Effector memory CD4-positive, alpha-beta T cell (primary cell): Measurements from ENCODE around the gene PCDHGA5.
"Not testable (repeated sequence)": the region's sequence is repeated elsewhere in the genome, so short reads cannot be mapped to it uniquely, and the experiment has no call there.

Source experiments
- DNase-seq, 3 donors: peaks; one replicate each; pipeline ENCODE4 v3.0.0-alpha.2; 2020
- H3K27ac ChIP-seq: 2 replicates; pipeline ENCODE4 v1.7.0; 2013; ENCODE audit warnings: mild to moderate bottlenecking, low read length, moderate library complexity; ENCODE audit not compliant: insufficient read depth, poor library complexity, severe bottlenecking
- H3K27me3 ChIP-seq: replicated peaks from 2 replicates; pipeline ENCODE4 v1.7.0; 2013; ENCODE audit warnings: mild to moderate bottlenecking, low read length; ENCODE audit not compliant: insufficient read depth, control insufficient read depth, poor library complexity, severe bottlenecking
- H3K36me3 ChIP-seq: 2 replicates; pipeline ENCODE4 v1.7.0; 2013; ENCODE audit warnings: mild to moderate bottlenecking, low read length, moderate library complexity; ENCODE audit not compliant: control insufficient read depth, insufficient read depth
- H3K4me1 ChIP-seq: 2 replicates; pipeline ENCODE4 v1.7.0; 2013; ENCODE audit warnings: low read length, mild to moderate bottlenecking; ENCODE audit not compliant: control insufficient read depth, insufficient read depth, poor library complexity, severe bottlenecking
- H3K4me3 ChIP-seq: 2 replicates; pipeline ENCODE4 v1.7.0; 2013; ENCODE audit warnings: low read length, low read depth, mild to moderate bottlenecking; ENCODE audit not compliant: insufficient read depth, poor library complexity, severe bottlenecking
- H3K9me3 ChIP-seq: 2 replicates; pipeline ENCODE4 v1.7.0; 2013; ENCODE audit warnings: mild to moderate bottlenecking, low read length, moderate library complexity; ENCODE audit not compliant: control insufficient read depth

The PCDHGA5 gene

DNA sequence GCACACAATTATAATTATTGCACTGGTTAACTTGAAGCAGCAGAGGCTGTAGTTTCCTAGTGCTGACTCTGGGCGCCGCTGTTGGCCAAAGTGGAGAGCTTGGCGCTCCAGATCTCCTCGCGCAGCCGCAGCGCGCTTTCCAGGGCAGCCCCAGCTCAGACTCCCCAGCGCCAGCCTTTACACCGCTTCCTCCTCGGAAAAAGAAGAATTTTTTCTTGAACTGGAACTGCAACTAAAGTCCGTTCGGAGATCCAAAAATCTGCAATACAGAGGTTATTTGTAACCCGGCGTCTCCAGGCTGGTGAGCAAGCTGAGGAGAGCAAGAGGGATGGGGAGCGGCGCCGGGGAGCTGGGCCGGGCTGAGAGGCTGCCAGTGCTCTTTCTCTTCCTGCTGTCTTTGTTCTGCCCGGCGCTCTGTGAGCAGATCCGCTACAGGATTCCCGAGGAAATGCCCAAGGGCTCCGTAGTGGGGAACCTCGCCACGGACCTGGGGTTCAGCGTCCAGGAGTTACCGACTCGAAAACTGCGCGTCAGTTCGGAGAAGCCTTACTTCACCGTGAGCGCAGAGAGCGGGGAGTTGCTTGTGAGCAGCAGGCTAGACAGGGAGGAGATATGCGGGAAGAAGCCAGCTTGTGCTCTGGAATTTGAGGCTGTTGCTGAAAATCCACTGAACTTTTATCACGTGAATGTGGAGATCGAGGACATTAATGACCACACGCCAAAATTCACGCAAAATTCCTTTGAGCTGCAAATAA is 23.8 kb downstream of the PCDHGA5 start, which contains the start of gene PCDHGB4:
PCDHGB4 (plus strand) TSS at position 142 of the 755 bp plus-strand sequence; CDS start at position 329, 187 bp downstream.
- not testable (repeated sequence) for H3K27ac ChIP-seq, DNase-seq, H3K27me3 ChIP-seq, H3K4me1 ChIP-seq, H3K36me3 ChIP-seq, H3K4me3 ChIP-seq, H3K9me3 ChIP-seq

DNA sequence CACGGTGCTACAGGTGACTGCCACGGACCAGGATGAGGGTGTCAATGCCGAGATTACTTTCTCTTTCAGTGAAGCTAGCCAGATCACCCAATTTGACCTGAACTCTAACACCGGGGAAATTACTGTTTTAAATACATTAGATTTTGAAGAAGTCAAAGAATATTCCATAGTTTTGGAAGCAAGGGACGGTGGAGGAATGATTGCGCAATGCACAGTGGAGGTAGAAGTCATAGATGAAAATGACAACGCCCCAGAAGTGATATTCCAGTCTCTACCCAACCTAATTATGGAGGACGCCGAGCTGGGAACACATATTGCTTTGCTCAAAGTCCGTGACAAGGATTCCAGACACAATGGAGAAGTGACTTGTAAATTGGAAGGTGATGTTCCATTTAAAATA is 24.7 kb downstream of the PCDHGA5 start:
- Histone ChIP-seq H3K9me3 (peaks cover 9% of the 10 kb centered on the region), H3K4me3 (no peak overlapping the region), H3K4me1 (no peaks in the 10 kb centered on the region), H3K36me3 (no peaks in the 10 kb centered on the region), H3K27me3 (peaks cover 8% of the 10 kb centered on the region), H3K27ac (no peak overlapping the region)
- DNase-seq: no peak

- H3K4me1 ChIP-seq: no peaks in the 10 kb centered on the region
- no peaks in the 10 kb centered on the region for H3K36me3 ChIP-seq
- peaks cover 9% of the 10 kb centered on the region for H3K9me3 ChIP-seq
- H3K27ac ChIP-seq: no peak overlapping the region
- DNase-seq: no peak
- no peak overlapping the region for H3K4me3 ChIP-seq
- H3K27me3 ChIP-seq: peaks cover 8% of the 10 kb centered on the region
These were observed 25.4 kb downstream of the PCDHGA5 start for GRCh38 chr5:141389153-141390042.

DNA sequence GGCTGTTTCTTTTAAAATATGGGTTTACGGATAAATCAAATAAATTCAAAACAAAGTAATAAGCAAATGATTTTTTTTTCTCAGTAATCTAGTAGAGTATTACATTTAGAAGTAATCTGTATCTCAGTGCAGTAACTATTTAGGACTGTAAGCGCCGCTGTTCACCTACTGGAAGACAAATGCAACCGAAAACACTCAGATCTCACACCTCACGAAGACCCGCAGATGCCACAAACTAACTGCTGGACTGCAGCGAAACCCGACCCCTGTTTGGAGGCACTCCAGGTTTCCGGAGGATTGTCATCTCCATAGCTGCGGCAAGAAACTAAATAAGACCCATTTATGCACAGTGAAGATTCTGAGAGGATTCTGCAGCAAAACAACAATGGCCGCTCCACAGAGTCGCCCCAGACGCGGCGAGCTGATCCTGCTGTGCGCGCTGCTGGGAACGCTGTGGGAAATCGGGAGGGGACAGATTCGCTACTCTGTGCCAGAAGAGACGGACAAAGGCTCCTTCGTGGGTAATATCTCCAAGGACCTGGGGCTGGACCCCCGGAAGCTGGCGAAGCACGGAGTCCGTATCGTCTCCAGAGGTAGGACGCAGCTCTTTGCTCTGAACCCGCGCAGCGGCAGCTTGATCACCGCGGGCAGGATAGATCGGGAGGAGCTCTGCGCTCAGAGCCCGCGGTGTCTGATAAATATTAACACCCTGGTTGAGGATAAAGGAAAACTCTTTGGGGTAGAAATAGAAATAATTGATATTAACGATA is 28.7 kb downstream of the PCDHGA5 start, which contains the start of gene PCDHGA8:
PCDHGA8 (plus strand) TSS at position 205 of the 770 bp plus-strand sequence; CDS start at position 386, 181 bp downstream.
- H3K36me3 ChIP-seq: no peaks in the 10 kb centered on the region
- peaks cover 9% of the 10 kb centered on the region for H3K9me3 ChIP-seq
- no peaks in the 10 kb centered on the region for H3K4me1 ChIP-seq
- peaks cover 6% of the 10 kb centered on the region for H3K27me3 ChIP-seq
- H3K27ac ChIP-seq: no peak within 1 kb of the TSS
- no peak for DNase-seq
- H3K4me3 ChIP-seq: no peak within 1 kb of the TSS

DNA sequence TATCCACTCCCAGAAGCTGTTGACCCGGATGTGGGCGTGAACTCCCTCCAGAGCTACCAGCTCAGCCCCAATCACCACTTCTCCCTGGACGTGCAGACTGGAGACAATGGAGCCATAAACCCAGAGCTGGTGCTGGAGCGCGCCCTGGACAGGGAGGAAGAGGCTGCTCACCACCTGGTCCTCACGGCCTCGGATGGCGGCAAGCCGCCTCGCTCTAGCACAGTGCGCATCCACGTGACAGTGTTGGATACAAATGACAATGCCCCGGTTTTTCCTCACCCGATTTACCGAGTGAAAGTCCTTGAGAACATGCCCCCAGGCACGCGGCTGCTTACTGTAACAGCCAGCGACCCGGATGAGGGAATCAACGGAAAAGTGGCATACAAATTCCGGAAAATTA is 29.3 kb downstream of the PCDHGA5 start:
- peaks cover 9% of the 10 kb centered on the region for H3K9me3 ChIP-seq
- no peak overlapping the region for H3K4me3 ChIP-seq
- H3K36me3 ChIP-seq: no peaks in the 10 kb centered on the region
- H3K4me1 ChIP-seq: no peaks in the 10 kb centered on the region
- DNase-seq: no peak
- H3K27ac ChIP-seq: no peak overlapping the region
- peaks cover 6% of the 10 kb centered on the region for H3K27me3 ChIP-seq

GRCh38 chr5:141394401-141395187 is 30.6 kb downstream of the PCDHGA5 start:
- DNase-seq, H3K4me3 ChIP-seq, H3K9me3 ChIP-seq, H3K36me3 ChIP-seq, H3K27ac ChIP-seq, H3K4me1 ChIP-seq: not testable (repeated sequence)
- peaks cover 13% of the 10 kb centered on the region for H3K27me3 ChIP-seq

DNA sequence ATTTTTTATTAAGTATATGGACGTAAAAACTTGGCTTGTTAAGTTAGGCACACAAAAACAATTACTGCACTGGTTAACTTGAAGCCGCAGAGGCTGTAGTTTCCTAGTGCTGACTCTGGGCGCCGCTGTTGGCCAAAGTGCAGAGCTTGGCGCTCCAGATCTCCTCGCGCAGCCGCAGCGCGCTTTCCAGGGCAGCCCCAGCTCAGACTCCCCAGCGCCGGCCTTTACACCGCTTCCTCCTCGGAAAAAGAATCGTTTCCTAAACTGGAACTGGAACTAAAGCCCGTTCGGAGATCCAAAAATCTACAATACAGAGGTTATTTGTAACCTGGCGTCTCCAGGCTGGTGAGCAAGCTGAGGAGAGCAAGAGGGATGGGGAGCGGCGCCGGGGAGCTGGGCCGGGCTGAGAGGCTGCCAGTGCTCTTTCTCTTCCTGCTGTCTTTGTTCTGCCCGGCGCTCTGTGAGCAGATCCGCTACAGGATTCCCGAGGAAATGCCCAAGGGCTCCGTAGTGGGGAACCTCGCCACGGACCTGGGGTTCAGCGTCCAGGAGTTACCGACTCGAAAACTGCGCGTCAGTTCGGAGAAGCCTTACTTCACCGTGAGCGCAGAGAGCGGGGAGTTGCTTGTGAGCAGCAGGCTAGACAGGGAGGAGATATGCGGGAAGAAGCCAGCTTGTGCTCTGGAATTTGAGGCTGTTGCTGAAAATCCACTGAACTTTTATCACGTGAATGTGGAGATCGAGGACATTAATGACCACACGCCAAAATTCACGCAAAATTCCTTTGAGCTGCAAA is 34.0 kb downstream of the PCDHGA5 start, which contains the start of gene PCDHGB5:
PCDHGB5 (plus strand) TSS at position 192 of the 796 bp plus-strand sequence; CDS start at position 373, 181 bp downstream.
- H3K4me1 ChIP-seq, H3K27ac ChIP-seq, H3K36me3 ChIP-seq, H3K4me3 ChIP-seq, DNase-seq, H3K9me3 ChIP-seq: not testable (repeated sequence)
- H3K27me3 ChIP-seq: peaks cover 16% of the 10 kb centered on the region

DNA sequence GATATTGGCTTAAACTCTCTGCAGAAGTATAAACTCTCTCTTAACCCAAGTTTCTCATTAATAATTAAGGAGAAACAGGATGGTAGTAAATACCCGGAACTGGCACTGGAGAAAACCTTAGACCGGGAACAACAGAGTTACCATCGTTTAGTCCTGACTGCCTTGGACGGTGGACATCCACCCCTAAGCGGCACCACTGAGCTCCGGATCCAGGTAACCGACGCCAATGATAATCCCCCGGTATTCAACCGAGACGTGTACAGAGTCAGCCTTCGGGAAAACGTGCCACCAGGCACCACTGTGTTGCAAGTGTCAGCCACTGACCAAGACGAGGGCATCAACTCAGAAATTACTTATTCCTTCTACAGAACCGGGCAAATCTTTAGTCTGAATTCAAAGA is 34.6 kb downstream of the PCDHGA5 start:
- no peaks in the 10 kb centered on the region for H3K36me3 ChIP-seq
- H3K27me3 ChIP-seq: peaks cover 16% of the 10 kb centered on the region
- DNase-seq: no peak
- H3K4me1 ChIP-seq: no peaks in the 10 kb centered on the region
- no peak overlapping the region for H3K4me3 ChIP-seq
- no peak overlapping the region for H3K27ac ChIP-seq
- peaks cover 4% of the 10 kb centered on the region for H3K9me3 ChIP-seq
